Measurements from ENCODE around the gene ZC3H7A.

Gene ZC3H7A

DNA sequence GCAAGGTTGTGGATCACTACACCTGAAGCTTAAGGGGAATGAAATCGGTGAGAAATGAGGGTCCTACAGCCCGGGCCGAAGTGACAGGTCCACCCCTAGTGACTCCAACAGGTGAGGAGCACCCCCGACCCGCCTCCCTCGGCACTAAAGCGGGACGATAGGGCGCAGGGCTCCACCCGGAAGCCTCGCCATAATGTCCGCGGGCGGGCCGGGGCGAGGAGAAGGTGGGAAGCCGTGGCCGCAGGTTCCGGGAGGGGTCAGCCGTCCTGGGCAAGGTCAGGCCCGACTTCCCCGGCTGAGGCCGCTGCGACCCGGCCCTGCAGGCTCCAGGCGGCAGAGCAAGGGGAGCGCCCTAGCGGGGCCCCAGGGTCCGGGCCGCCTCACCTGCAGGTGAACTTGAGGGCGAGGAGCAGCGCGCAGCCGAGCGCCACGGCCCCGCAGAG, 54.9 kb downstream of the ZC3H7A start:
- TF ChIP-seq PATZ1 (CRISPR knock-in tag; IDR thresholded peaks at IDR 0.05; ENCODE audit: borderline replicate concordance): no peak
- no peak; the same call in 2 of the 3 replicates for ATAC-seq

DNA sequence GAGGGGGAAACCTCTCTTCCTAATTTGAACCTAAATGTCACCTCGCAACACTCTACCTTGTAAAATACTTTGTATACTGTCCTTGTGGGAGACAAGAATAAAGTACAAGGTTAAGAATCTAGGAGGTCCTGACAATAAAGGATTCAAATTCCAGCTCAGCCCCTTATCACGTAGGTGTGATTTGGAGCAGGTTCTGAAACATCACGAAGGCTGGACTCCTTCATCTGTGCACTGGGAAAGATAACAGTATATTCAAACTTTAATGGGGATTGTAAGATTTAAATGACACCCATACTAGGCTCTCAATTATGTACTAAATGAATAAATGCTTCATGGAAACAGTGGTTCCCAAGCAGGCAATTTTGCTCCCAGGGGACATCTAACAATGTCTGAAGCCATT, 56.5 kb downstream of the ZC3H7A start:
- no peak for ATAC-seq
- no peak for TF ChIP-seq ARNTL (CRISPR knock-in tag; IDR thresholded peaks at IDR 0.05; ENCODE audit: borderline replicate concordance, low read depth)
- TF ChIP-seq CSDC2 (CRISPR knock-in tag; IDR thresholded peaks at IDR 0.05): no peak
- no peak for TF ChIP-seq ZC3H10 (CRISPR knock-in tag; IDR thresholded peaks at IDR 0.05)
- TF ChIP-seq TSHZ2 (CRISPR knock-in tag; IDR thresholded peaks at IDR 0.05): no peak
- no peak for TF ChIP-seq TCF4 (CRISPR knock-in tag; IDR thresholded peaks at IDR 0.05; ENCODE audit: borderline replicate concordance)
- TF ChIP-seq ESRRG (CRISPR knock-in tag; IDR thresholded peaks at IDR 0.05): no peak
- TF ChIP-seq BACH2 (CRISPR knock-in tag; IDR thresholded peaks at IDR 0.05; ENCODE audit: borderline replicate concordance): no peak
- no peak for TF ChIP-seq ZFP3 (CRISPR knock-in tag; IDR thresholded peaks at IDR 0.05)
- TF ChIP-seq, protein P1, sequence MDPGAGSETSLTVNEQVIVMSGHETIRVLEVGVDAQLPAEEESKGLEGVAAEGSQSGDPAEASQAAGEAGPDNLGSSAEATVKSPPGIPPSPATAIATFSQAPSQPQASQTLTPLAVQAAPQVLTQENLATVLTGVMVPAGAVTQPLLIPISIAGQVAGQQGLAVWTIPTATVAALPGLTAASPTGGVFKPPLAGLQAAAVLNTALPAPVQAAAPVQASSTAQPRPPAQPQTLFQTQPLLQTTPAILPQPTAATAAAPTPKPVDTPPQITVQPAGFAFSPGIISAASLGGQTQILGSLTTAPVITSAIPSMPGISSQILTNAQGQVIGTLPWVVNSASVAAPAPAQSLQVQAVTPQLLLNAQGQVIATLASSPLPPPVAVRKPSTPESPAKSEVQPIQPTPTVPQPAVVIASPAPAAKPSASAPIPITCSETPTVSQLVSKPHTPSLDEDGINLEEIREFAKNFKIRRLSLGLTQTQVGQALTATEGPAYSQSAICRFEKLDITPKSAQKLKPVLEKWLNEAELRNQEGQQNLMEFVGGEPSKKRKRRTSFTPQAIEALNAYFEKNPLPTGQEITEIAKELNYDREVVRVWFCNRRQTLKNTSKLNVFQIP (CRISPR knock-in tag; IDR thresholded peaks at IDR 0.05; ENCODE audit: borderline replicate concordance, low read depth): no peak
- TF ChIP-seq ZNF565 (CRISPR knock-in tag; conservative IDR thresholded peaks at IDR 0.05; ENCODE audit: low read depth): no peak
- no peak for TF ChIP-seq ISL1 (CRISPR knock-in tag; IDR thresholded peaks at IDR 0.05)
- TF ChIP-seq PATZ1 (CRISPR knock-in tag; IDR thresholded peaks at IDR 0.05; ENCODE audit: borderline replicate concordance): no peak
- no peak for TF ChIP-seq TOX (CRISPR knock-in tag; IDR thresholded peaks at IDR 0.05; ENCODE audit: borderline replicate concordance)
- TF ChIP-seq CSRNP3 (CRISPR knock-in tag; IDR thresholded peaks at IDR 0.05): no peak
- TF ChIP-seq OSR1 (CRISPR knock-in tag; IDR thresholded peaks at IDR 0.05): no peak
- no peak for TF ChIP-seq ZFP30 (CRISPR knock-in tag; IDR thresholded peaks at IDR 0.05)
- no peak for TF ChIP-seq RARB (CRISPR knock-in tag; IDR thresholded peaks at IDR 0.05)
- TF ChIP-seq ZNF8 (CRISPR knock-in tag; IDR thresholded peaks at IDR 0.05): no peak

- TF ChIP-seq OSR1 (CRISPR knock-in tag; IDR thresholded peaks at IDR 0.05): no peak
- TF ChIP-seq ISL1 (CRISPR knock-in tag; IDR thresholded peaks at IDR 0.05): no peak
- no peak for TF ChIP-seq ZNF565 (CRISPR knock-in tag; conservative IDR thresholded peaks at IDR 0.05; ENCODE audit: low read depth)
- TF ChIP-seq ZFP30 (CRISPR knock-in tag; IDR thresholded peaks at IDR 0.05): no peak
- no peak for TF ChIP-seq TOX (CRISPR knock-in tag; IDR thresholded peaks at IDR 0.05; ENCODE audit: borderline replicate concordance)
- TF ChIP-seq ARNTL (CRISPR knock-in tag; IDR thresholded peaks at IDR 0.05; ENCODE audit: borderline replicate concordance, low read depth): no peak
- TF ChIP-seq, protein P1 (CRISPR knock-in tag; IDR thresholded peaks at IDR 0.05; ENCODE audit: borderline replicate concordance, low read depth): no peak
- TF ChIP-seq GLIS3 (CRISPR knock-in tag; IDR thresholded peaks at IDR 0.05): no peak
- TF ChIP-seq TCF4 (CRISPR knock-in tag; IDR thresholded peaks at IDR 0.05; ENCODE audit: borderline replicate concordance): no peak
- no peak for TF ChIP-seq ZNF70 (CRISPR knock-in tag; IDR thresholded peaks at IDR 0.05)
- no peak for ATAC-seq
Observed at GRCh38 chr16:11738742-11739544, 58.1 kb downstream of the ZC3H7A start.

All from SK-N-SH treated with all-trans-retinoic acid at 6 μM for 48 hours (cell line).